HepG2 (cell line): ENCODE measurements around the gene SP7. TPM values are rescaled to one million over a fixed set of nuclear protein-coding genes. Genes with fewer than 3 reads are reported as not detected.
A peak's percentile ranks its signal among the peaks of the same experiment; 100 is the strongest.

Experiments used
- AHDC1 ChIP-seq: sonication (generic); formaldehyde crosslinking; IDR thresholded peaks from 2 replicates; pipeline ENCODE4 v1.5.1; 2020; ENCODE audit warnings: mild to moderate bottlenecking, missing genetic modification reagents, borderline replicate concordance
- ATF6 ChIP-seq: sonication (generic); formaldehyde crosslinking; conservative IDR thresholded peaks from 2 replicates; pipeline ENCODE4 v1.4.0; 2020; ENCODE audit warnings: missing genetic modification reagents
- CSRNP2 ChIP-seq: sonication (generic); formaldehyde crosslinking; conservative IDR thresholded peaks from 2 replicates; pipeline ENCODE4 v1.8.0; 2022; ENCODE audit warnings: low read depth, missing genetic modification reagents
- GZF1 ChIP-seq: sonication (generic); formaldehyde crosslinking; IDR thresholded peaks from 2 replicates; pipeline ENCODE4 v1.5.1; 2020; ENCODE audit warnings: mild to moderate bottlenecking, missing genetic modification reagents
- HOXA7 ChIP-seq: sonication (generic); formaldehyde crosslinking; IDR thresholded peaks from 2 replicates; pipeline ENCODE4 v1.8.1; 2022; ENCODE audit warnings: mild to moderate bottlenecking, missing genetic modification reagents, moderate library complexity
- MIER3 ChIP-seq: IDR thresholded peaks from 2 replicates; pipeline ENCODE4 v1.6.1; 2016; ENCODE audit warnings: missing compliant biosample characterization, borderline replicate concordance
- RXRB ChIP-seq: IDR thresholded peaks from 2 replicates; pipeline ENCODE4 v1.6.1; 2016; ENCODE audit warnings: borderline replicate concordance, missing genetic modification reagents, missing compliant biosample characterization
- TP53 ChIP-seq: sonication (generic); formaldehyde crosslinking; conservative IDR thresholded peaks from 2 replicates; pipeline ENCODE4 v1.4.0; 2020; ENCODE audit warnings: missing genetic modification reagents
- WIZ ChIP-seq: sonication (generic); formaldehyde crosslinking; IDR thresholded peaks from 2 replicates; pipeline ENCODE4 v1.5.1; 2020; ENCODE audit warnings: mild to moderate bottlenecking, missing genetic modification reagents
- ZBTB2 ChIP-seq: sonication (generic); formaldehyde crosslinking; IDR thresholded peaks from 2 replicates; pipeline ENCODE4 v1.8.0; 2022; ENCODE audit warnings: low read depth, missing genetic modification reagents
- ZNF251 ChIP-seq: sonication (generic); formaldehyde crosslinking; IDR thresholded peaks from 2 replicates; pipeline ENCODE4 v1.9.0; 2021; ENCODE audit warnings: mild to moderate bottlenecking, missing genetic modification reagents
- ZNF503 ChIP-seq: sonication (generic); formaldehyde crosslinking; IDR thresholded peaks from 2 replicates; pipeline ENCODE4 v1.4.0; 2020; ENCODE audit warnings: missing genetic modification reagents
- ZSCAN5A ChIP-seq: sonication (generic); formaldehyde crosslinking; IDR thresholded peaks from 2 replicates; pipeline ENCODE4 v1.8.0; 2022; ENCODE audit warnings: mild to moderate bottlenecking, missing genetic modification reagents, borderline replicate concordance
- polyA plus RNA-seq, 8 experiments: library from polyadenylated mRNA; depleted of rRNA in 3 of 8; stranded (reverse) in 7 of 8; unstranded in 1 of 8; fragments of >200 nt; fragmentation: Illumina TruSeq in 4 of 8; extraction: Trizol in 4 of 8; gene quantifications; 2 replicates each; pipeline versions ENCODE4 v1.2.1 to v1.2.3, GENCODE V29; 2011 to 2016; ENCODE audit warnings: low read depth in 4 of 8, missing spikeins in 1 of 8, mixed read lengths in 1 of 8; ENCODE audit not compliant: insufficient read depth in 1 of 8
- total RNA-seq, 5 experiments: library from RNA; depleted of rRNA; stranded (reverse); fragments of >200 nt; fragmentation: Illumina TruSeq; extraction: Trizol; gene quantifications; 2 replicates each; pipeline ENCODE4 v1.2.3, GENCODE V29; 2016; ENCODE audit warnings: low read depth in 1 of 5

SP7 gene
- total and polyA plus RNA-seq, 2 of the 13 experiments (the other 11 are each of a cell fraction or from before 2014, with no cell fraction given): not detected

GRCh38 chr12:53324779-53325510 is 11.2 kb downstream of the SP7 start (continued):
- TF ChIP-seq TP53 (CRISPR knock-in tag) (no peak), CSRNP2 (CRISPR knock-in tag) (no peak), RXRB (CRISPR knock-in tag) (peak; percentile 47; the same call in 1 of the 2 replicates), MIER3 (CRISPR knock-in tag) (no peak; the same call in 1 of the 2 replicates), ZSCAN5A (peak; percentile 55; the same call in 1 of the 2 replicates), WIZ (CRISPR knock-in tag) (no peak; the same call in 1 of the 2 replicates), HOXA7 (no peak), ZNF503 (CRISPR knock-in tag) (peak; percentile 27; the same call in 1 of the 2 replicates), ZBTB2 (CRISPR knock-in tag) (peak; percentile 68; the same call in 1 of the 2 replicates), AHDC1 (0 out of 2 replicates have a peak, but pooled peaks have one; percentile 56), ZNF251 (CRISPR knock-in tag) (no peak), GZF1 (no peak; the same call in 1 of the 2 replicates), ATF6 (CRISPR knock-in tag) (no peak)
